ENCODE data around the gene FTCD.

Gene FTCD

DNA sequence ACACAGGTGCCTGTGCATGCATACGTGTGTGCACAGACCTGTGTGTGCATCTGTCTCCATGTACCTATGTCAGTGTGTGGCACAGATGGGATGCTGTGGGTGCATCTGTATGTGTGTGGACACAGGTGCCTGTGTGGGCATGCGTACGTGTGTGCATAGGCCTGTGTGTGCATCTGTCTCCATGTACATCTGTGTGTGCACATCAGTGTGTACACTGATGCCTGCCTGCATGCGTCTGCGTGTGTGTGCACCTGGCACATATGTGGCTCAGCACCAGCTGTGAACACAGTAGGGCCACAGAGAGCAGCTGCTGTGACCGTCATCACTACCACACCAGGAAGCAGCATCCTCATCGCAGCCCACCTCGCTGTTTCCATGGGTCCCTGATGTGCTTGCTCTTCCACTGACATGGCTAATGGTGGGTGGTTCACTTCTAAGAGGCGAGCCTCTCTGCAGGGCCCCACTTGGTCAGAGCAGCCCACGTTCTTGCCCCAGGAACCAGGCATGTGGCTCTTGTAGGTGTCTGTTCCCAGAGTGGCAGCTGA lies 38.5 kb upstream of the FTCD start:
- H3K27me3 ChIP-seq (ENCODE audit: insufficient read depth, poor library complexity, severe bottlenecking): no peaks in the 10 kb centered on the region
- no peaks in the 10 kb centered on the region for H3K9me3 ChIP-seq (ENCODE audit: severe bottlenecking)
- H3K4me3 ChIP-seq (ENCODE audit: severe bottlenecking): no peak overlapping the region
- ATAC-seq (ENCODE audit: low read depth) (no peak), DNase-seq (ENCODE audit: low spot score) (no peak)
- TF ChIP-seq, protein P1, sequence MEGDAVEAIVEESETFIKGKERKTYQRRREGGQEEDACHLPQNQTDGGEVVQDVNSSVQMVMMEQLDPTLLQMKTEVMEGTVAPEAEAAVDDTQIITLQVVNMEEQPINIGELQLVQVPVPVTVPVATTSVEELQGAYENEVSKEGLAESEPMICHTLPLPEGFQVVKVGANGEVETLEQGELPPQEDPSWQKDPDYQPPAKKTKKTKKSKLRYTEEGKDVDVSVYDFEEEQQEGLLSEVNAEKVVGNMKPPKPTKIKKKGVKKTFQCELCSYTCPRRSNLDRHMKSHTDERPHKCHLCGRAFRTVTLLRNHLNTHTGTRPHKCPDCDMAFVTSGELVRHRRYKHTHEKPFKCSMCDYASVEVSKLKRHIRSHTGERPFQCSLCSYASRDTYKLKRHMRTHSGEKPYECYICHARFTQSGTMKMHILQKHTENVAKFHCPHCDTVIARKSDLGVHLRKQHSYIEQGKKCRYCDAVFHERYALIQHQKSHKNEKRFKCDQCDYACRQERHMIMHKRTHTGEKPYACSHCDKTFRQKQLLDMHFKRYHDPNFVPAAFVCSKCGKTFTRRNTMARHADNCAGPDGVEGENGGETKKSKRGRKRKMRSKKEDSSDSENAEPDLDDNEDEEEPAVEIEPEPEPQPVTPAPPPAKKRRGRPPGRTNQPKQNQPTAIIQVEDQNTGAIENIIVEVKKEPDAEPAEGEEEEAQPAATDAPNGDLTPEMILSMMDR (IDR thresholded peaks at IDR 0.05; ENCODE audit: poor library complexity, severe bottlenecking): no peak
- H3K36me3 ChIP-seq (ENCODE audit: low read depth): peaks cover 75% of the 10 kb centered on the region
- H3K27ac ChIP-seq (ENCODE audit: poor library complexity, severe bottlenecking): no peak overlapping the region
- H3K4me1 ChIP-seq (ENCODE audit: insufficient read depth, poor library complexity, severe bottlenecking): peaks cover 4% of the 10 kb centered on the region

DNA sequence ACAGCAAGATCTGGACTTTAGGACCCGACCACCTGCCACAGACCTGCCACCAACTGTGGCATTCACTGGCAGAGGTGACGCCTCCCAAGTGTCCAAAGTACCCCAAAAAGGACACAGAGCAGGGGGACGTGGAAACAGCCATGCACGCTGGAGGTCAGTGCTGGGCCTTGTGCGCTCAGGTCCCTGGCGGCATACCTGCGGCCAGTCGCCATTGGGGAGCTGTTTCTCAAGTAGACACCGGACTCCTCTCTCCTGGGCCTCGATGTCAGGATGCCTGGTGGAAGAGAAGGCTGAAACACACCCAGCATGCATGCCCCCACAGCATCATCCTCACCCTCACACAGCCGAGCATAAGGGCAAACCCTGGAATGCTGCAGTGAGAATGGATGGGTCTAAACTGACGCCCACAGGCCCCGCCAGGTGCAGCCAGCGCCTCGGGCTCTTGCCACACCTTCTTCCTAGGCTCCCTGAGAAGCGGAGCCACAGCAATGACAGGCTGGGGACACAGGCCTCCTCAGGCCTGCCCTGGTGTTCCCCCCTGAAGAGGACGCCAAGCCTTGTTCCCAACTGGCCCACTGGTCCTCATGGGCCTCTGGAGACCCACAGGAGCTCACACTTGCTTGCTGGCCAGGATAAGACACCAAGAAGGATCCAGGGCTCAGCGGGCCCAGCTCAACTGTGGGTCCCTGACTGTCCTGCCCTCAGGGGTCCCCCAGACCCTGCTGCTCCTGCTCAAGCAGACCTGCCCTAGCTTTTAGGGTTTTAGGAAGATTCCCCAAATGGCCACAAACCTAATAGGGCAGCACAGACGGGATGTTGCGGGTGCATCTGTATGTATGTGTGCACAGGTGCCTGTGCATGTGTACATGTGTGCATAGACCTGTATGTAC lies 36.6 kb upstream of the FTCD start:
- H3K27ac ChIP-seq (ENCODE audit: poor library complexity, severe bottlenecking): no peak overlapping the region

DNA sequence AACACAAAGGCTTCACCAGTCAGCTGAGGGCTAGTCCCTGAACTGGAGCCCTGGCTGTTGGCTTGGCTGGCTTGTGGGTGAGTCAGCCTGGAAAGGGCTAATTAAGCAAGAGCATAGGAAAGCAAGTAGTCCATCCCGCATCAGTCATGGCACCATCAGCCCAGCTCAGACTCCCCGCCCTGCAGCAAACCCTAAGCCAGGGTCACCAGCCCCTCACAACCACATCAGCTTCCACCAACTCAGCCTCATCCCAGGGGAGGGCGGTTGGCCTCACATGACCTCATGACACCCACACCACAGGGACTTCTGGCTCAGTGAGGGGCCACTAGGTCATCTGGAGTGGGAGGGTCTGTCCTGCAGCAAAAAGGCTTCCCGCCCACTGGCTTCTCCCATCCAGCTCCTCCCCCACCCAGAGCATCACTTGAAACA lies 35.9 kb upstream of the FTCD start:
- H3K9me3 ChIP-seq (ENCODE audit: severe bottlenecking): no peaks in the 10 kb centered on the region
- no peaks in the 10 kb centered on the region for H3K27me3 ChIP-seq (ENCODE audit: insufficient read depth, poor library complexity, severe bottlenecking)
- H3K36me3 ChIP-seq (ENCODE audit: low read depth): peaks cover 60% of the 10 kb centered on the region
- H3K4me3 ChIP-seq (ENCODE audit: severe bottlenecking): no peak overlapping the region
- no peak overlapping the region for H3K27ac ChIP-seq (ENCODE audit: poor library complexity, severe bottlenecking)
- TF ChIP-seq, protein P1 (IDR thresholded peaks at IDR 0.05; ENCODE audit: poor library complexity, severe bottlenecking): no peak
- DNase-seq (ENCODE audit: low spot score): peak; percentile 69
- H3K4me1 ChIP-seq (ENCODE audit: insufficient read depth, poor library complexity, severe bottlenecking): peaks cover 13% of the 10 kb centered on the region
- peak; percentile 77 for ATAC-seq (ENCODE audit: low read depth)

More for the DNA sequence above, 36.6 kb upstream of the FTCD start:
- H3K36me3 ChIP-seq (ENCODE audit: low read depth): peaks cover 66% of the 10 kb centered on the region
- no peak for DNase-seq (ENCODE audit: low spot score)
- ATAC-seq (ENCODE audit: low read depth): no peak
- no peaks in the 10 kb centered on the region for H3K27me3 ChIP-seq (ENCODE audit: insufficient read depth, poor library complexity, severe bottlenecking)
- TF ChIP-seq, protein P1 (IDR thresholded peaks at IDR 0.05; ENCODE audit: poor library complexity, severe bottlenecking): no peak
- H3K9me3 ChIP-seq (ENCODE audit: severe bottlenecking): no peaks in the 10 kb centered on the region
- H3K4me1 ChIP-seq (ENCODE audit: insufficient read depth, poor library complexity, severe bottlenecking): peaks cover 13% of the 10 kb centered on the region
- no peak overlapping the region for H3K4me3 ChIP-seq (ENCODE audit: severe bottlenecking)

DNA sequence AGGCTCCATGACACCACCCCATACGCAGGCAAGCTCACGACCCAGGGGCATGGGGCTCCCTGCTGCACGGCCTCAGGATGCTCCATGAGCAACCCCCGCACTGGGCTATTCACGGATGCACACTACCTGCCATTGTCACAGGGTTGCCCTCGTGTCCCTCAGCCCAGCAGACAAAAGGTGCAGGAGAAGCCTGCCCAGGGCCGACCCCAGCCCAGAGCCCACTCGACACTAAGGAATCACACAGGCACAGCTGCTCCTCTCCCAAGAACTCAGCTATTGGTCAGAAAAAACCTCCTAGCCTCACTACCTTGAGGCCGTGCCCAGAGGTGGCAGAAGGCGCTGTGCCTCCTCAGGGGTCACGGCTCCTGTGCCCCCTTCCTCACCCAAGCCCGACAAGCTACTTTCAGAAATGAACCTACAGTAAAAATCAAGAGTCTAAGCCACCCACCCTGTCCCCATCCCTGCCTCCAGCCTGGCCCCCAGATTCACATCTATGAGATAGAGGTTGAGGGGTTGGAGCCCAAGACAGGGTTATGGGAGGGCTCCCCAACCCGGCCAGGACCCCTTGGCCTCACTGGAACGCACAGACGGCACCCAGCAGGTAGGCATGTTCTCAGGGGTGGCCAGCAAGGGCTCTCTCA lies 35.2 kb upstream of the FTCD start:
- Histone ChIP-seq H3K4me3 (ENCODE audit: severe bottlenecking) (no peak overlapping the region), H3K27ac (ENCODE audit: poor library complexity, severe bottlenecking) (no peak overlapping the region), H3K9me3 (ENCODE audit: severe bottlenecking) (no peaks in the 10 kb centered on the region), H3K4me1 (ENCODE audit: insufficient read depth, poor library complexity, severe bottlenecking) (peaks cover 13% of the 10 kb centered on the region), H3K27me3 (ENCODE audit: insufficient read depth, poor library complexity, severe bottlenecking) (no peaks in the 10 kb centered on the region), H3K36me3 (ENCODE audit: low read depth) (peaks cover 53% of the 10 kb centered on the region)
- TF ChIP-seq, protein P1 (IDR thresholded peaks at IDR 0.05; ENCODE audit: poor library complexity, severe bottlenecking): no peak
- DNase-seq (ENCODE audit: low spot score) (no peak), ATAC-seq (ENCODE audit: low read depth) (no peak)

Data from RWPE2 (cell line).